Measurements from ENCODE around the gene MACF1.

- TF ChIP-seq CTCF (IDR thresholded peaks at IDR 0.05), result no peak
- TF ChIP-seq POLR2A (IDR thresholded peaks at IDR 0.05), result no peak
These were observed 194.0 kb downstream of the MACF1 start for GRCh38 chr1:39398278-39399021.

Data from uterus (tissue), 2 donors.